GM12872 (cell line): ENCODE measurements around the gene PRUNE2.

Source experiments
- CTCF ChIP-seq: IDR thresholded peaks from 3 replicates; pipeline ENCODE4 v1.5.1; 2011; ENCODE audit warnings: low read depth, mild to moderate bottlenecking, low read length, moderate library complexity; ENCODE audit not compliant: insufficient read depth

The PRUNE2 gene

GRCh38 chr9:76650692-76651091 is 255.2 kb downstream of the PRUNE2 start:
- TF ChIP-seq CTCF: no peak

GRCh38 chr9:76649894-76650293 is 256.0 kb downstream of the PRUNE2 start:
- TF ChIP-seq CTCF: no peak

- no peak for TF ChIP-seq CTCF
These were observed 259.7 kb downstream of the PRUNE2 start for GRCh38 chr9:76646249-76646648.

GRCh38 chr9:76644647-76645250 is 261.2 kb downstream of the PRUNE2 start:
- no peak for TF ChIP-seq CTCF

GRCh38 chr9:76644171-76644570 is 261.7 kb downstream of the PRUNE2 start:
- no peak for TF ChIP-seq CTCF

GRCh38 chr9:76643399-76644117 is 262.4 kb downstream of the PRUNE2 start:
- no peak for TF ChIP-seq CTCF

GRCh38 chr9:76642701-76643209 is 263.2 kb downstream of the PRUNE2 start:
- TF ChIP-seq CTCF: no peak
